CD4-positive, alpha-beta T cell (primary cell): ENCODE measurements around the gene RGS18. TPM values are rescaled to one million over a fixed set of nuclear protein-coding genes. Genes with fewer than 3 reads are reported as not detected.

Source experiments
- ATAC-seq: fragments of 200-7000 bp; cut with Tn5 transposase; one replicate; pipeline ENCODE4 v1.10.0; 2022; ENCODE audit warnings: mild to moderate bottlenecking; ENCODE audit not compliant: poor library complexity
- CTCF ChIA-PET: fragments of 350-600 bp; sonication (Branson Sonifier 250); formaldehyde crosslinking; loops from one replicate; lab custom pipeline; 2021; ENCODE audit warnings: antibody characterized with exemption, inconsistent platforms; lab: Charles Lee
- POLR2A ChIA-PET: fragments of 350-600 bp; sonication (Branson Sonifier 250); formaldehyde crosslinking; loops from one replicate; lab custom pipeline; 2021; ENCODE audit warnings: antibody characterized with exemption, inconsistent platforms; lab: Charles Lee
- DNase-seq, 14 experiments: peaks; one replicate each; pipeline ENCODE4 v3.0.0-alpha.2; 2013 to 2020; ENCODE audit warnings: mixed read lengths in 2 of 14
- H3K27ac ChIP-seq, 2 donors: one replicate each; pipeline versions ENCODE4 v1.5.1 to v1.7.0; 2013; ENCODE audit warnings: low read length in 2 of 2, low read depth in 1 of 2, mild to moderate bottlenecking in 1 of 2
- H3K27me3 ChIP-seq, 2 experiments: 1 replicate in 1 of 2; 2 replicates in 1 of 2; pipeline versions ENCODE4 v1.6.1 to v1.7.0; 2013; ENCODE audit warnings: low read length in 2 of 2, control low read depth in 1 of 2, mild to moderate bottlenecking in 1 of 2, moderate library complexity in 1 of 2; ENCODE audit not compliant: insufficient read depth in 2 of 2, control insufficient read depth in 1 of 2
- H3K36me3 ChIP-seq: one replicate; pipeline ENCODE4 v1.6.1; 2013; ENCODE audit warnings: low read length, control low read depth; ENCODE audit not compliant: insufficient read depth
- H3K4me1 ChIP-seq: one replicate; pipeline ENCODE4 v1.6.1; 2013; ENCODE audit warnings: low read length, control low read depth; ENCODE audit not compliant: insufficient read depth
- H3K4me3 ChIP-seq: one replicate; pipeline ENCODE4 v1.5.1; 2013; ENCODE audit warnings: mild to moderate bottlenecking, low read length, moderate library complexity
- H3K9me3 ChIP-seq, 2 experiments: 1 replicate in 1 of 2; 2 replicates in 1 of 2; pipeline versions ENCODE4 v1.6.1 to v1.7.0; 2013; ENCODE audit warnings: low read length in 2 of 2, mild to moderate bottlenecking in 2 of 2, control low read depth in 1 of 2, moderate library complexity in 1 of 2; ENCODE audit not compliant: control insufficient read depth in 1 of 2, insufficient read depth in 1 of 2
- H3K27ac Mint-ChIP-seq: one replicate; pipeline ENCODE4 v1.8.0; 2020; ENCODE audit warnings: mixed read lengths
- H3K27me3 Mint-ChIP-seq: one replicate; pipeline ENCODE4 v1.8.0; 2021; ENCODE audit warnings: mixed read lengths
- H3K36me3 Mint-ChIP-seq: one replicate; pipeline ENCODE4 v1.8.0; 2021; ENCODE audit warnings: low read depth, mixed read lengths
- H3K4me1 Mint-ChIP-seq: one replicate; pipeline ENCODE4 v1.8.0; 2021; ENCODE audit warnings: low read depth, mixed read lengths
- H3K4me3 Mint-ChIP-seq: one replicate; pipeline ENCODE4 v1.8.0; 2020; ENCODE audit warnings: mild to moderate bottlenecking, mixed read lengths
- H3K9me3 Mint-ChIP-seq: one replicate; pipeline ENCODE4 v1.8.0; 2020; ENCODE audit warnings: mixed read lengths
- CTCF ChIP-seq: fragments of 200-600 bp; IDR thresholded peaks from one replicate; pipeline ENCODE4 v1.8.0; 2022; ENCODE audit warnings: antibody characterized with exemption, mild to moderate bottlenecking
- intact Hi-C, 2 experiments: fragments of 100-400 bp; cut with DNase I in 1 of 2; cut with micrococcal nuclease in 1 of 2; formaldehyde crosslinking; loops; one replicate each; pipeline versions ENCODE4 v1.15.1 to v1.9.0; 2023 to 2025; cut with DNase I, micrococcal nuclease
- total RNA-seq, 174 experiments: library from RNA in 2 of 174; stranded (reverse) in 2 of 174; gene quantifications; one replicate each; pipeline ENCODE4 v1.2.3 and lab custom pipeline; 2021 to 2026

Gene RGS18
- total RNA-seq, 2 experiments from 2014 or later = 0.22 to 0.95 TPM

GRCh38 chr1:192175971-192176370, 17.7 kb downstream of the RGS18 start:
- H3K4me3 ChIP-seq = no peak overlapping the region
- no peaks in the 10 kb centered on the region for H3K9me3 Mint-ChIP-seq
- DNase-seq = no peak
- no peak overlapping the region for H3K27ac Mint-ChIP-seq
- no peaks in the 10 kb centered on the region for H3K27me3 ChIP-seq
- intact Hi-C loops = no loop called here
- H3K36me3 ChIP-seq = no peaks in the 10 kb centered on the region
- TF ChIP-seq CTCF = no peak
- H3K9me3 ChIP-seq = no peaks in the 10 kb centered on the region
- H3K27ac ChIP-seq = no peak overlapping the region
- ChIA-PET POLR2A (no interaction called here), CTCF (no interaction called here)
- no peaks in the 10 kb centered on the region for H3K36me3 Mint-ChIP-seq
- H3K4me3 Mint-ChIP-seq = no peak overlapping the region
- no peak for ATAC-seq
- no peaks in the 10 kb centered on the region for H3K4me1 Mint-ChIP-seq
- H3K27me3 Mint-ChIP-seq = no peaks in the 10 kb centered on the region
- no peaks in the 10 kb centered on the region for H3K4me1 ChIP-seq

- TF ChIP-seq CTCF = no peak
- Mint-ChIP-seq H3K36me3 (no peaks in the 10 kb centered on the region), H3K4me3 (no peak overlapping the region), H3K27ac (no peak overlapping the region), H3K27me3 (no peaks in the 10 kb centered on the region), H3K4me1 (no peaks in the 10 kb centered on the region), H3K9me3 (peaks cover 2% of the 10 kb centered on the region)
- Histone ChIP-seq H3K27me3 (no peaks in the 10 kb centered on the region), H3K4me3 (no peak overlapping the region), H3K4me1 (no peaks in the 10 kb centered on the region), H3K27ac (no peak overlapping the region), H3K9me3 (no peaks in the 10 kb centered on the region), H3K36me3 (no peaks in the 10 kb centered on the region)
- ATAC-seq (no peak), DNase-seq (no peak)
- POLR2A ChIA-PET = no interaction called here
- CTCF ChIA-PET = no interaction called here
- intact Hi-C loops = no loop called here
These were observed 25.5 kb downstream of the RGS18 start for GRCh38 chr1:192183788-192184187.

GRCh38 chr1:192186197-192186596, 27.9 kb downstream of the RGS18 start:
- no peak overlapping the region for H3K4me3 ChIP-seq
- no peaks in the 10 kb centered on the region for H3K36me3 ChIP-seq
- intact Hi-C loops = no loop called here
- no peak overlapping the region for H3K27ac ChIP-seq
- no peak overlapping the region for H3K4me3 Mint-ChIP-seq
- peaks cover 2% of the 10 kb centered on the region for H3K9me3 Mint-ChIP-seq
- no peak overlapping the region for H3K27ac Mint-ChIP-seq
- H3K4me1 ChIP-seq = no peaks in the 10 kb centered on the region
- H3K27me3 Mint-ChIP-seq = no peaks in the 10 kb centered on the region
- POLR2A ChIA-PET = no interaction called here
- H3K36me3 Mint-ChIP-seq = no peaks in the 10 kb centered on the region
- no peaks in the 10 kb centered on the region for H3K9me3 ChIP-seq
- no peaks in the 10 kb centered on the region for H3K4me1 Mint-ChIP-seq
- H3K27me3 ChIP-seq = no peaks in the 10 kb centered on the region
- no peak for TF ChIP-seq CTCF
- DNase-seq = no peak
- CTCF ChIA-PET = no interaction called here
- ATAC-seq = no peak
